ENCODE measurements around the gene C8G.

Gene C8G

GRCh38 chr9:136941231-136942111 lies 3.6 kb upstream of the C8G start:
- no peak for DNase-seq (ENCODE audit: low read depth)

GRCh38 chr9:136942112-136942880 lies 2.7 kb upstream of the C8G start:
- DNase-seq (ENCODE audit: low read depth), result no peak

- DNase-seq (ENCODE audit: low read depth), result no peak
Observed at GRCh38 chr9:136942881-136943230, 2.2 kb upstream of the C8G start.

- no peak for DNase-seq (ENCODE audit: low read depth)
Observed at GRCh38 chr9:136943291-136944211, 1.5 kb upstream of the C8G start.

- DNase-seq (ENCODE audit: low read depth), result no peak
Observed at GRCh38 chr9:136944212-136944518, 878 bp upstream of the C8G start.

- no peak for DNase-seq (ENCODE audit: low read depth)
Observed at GRCh38 chr9:136945333-136946227, 537 bp downstream of the C8G start.

GRCh38 chr9:136946228-136947027 lies 1.4 kb downstream of the C8G start:
- DNase-seq (ENCODE audit: low read depth), result no peak

- DNase-seq (ENCODE audit: low read depth), result no peak
Observed at GRCh38 chr9:136947028-136947891, 2.2 kb downstream of the C8G start.

GRCh38 chr9:136947955-136948510 lies 3.0 kb downstream of the C8G start:
- DNase-seq (ENCODE audit: low read depth), result peak; percentile 38

GRCh38 chr9:136949239-136949816 lies 4.3 kb downstream of the C8G start:
- no peak for DNase-seq (ENCODE audit: low read depth)

- DNase-seq (ENCODE audit: low read depth), result peak; percentile 61
Observed at GRCh38 chr9:136949817-136950655, 5.0 kb downstream of the C8G start.

GRCh38 chr9:136950656-136951276 lies 5.7 kb downstream of the C8G start:
- no peak for DNase-seq (ENCODE audit: low read depth)

- no peak for DNase-seq (ENCODE audit: low read depth)
Observed at GRCh38 chr9:136951541-136952320, 6.7 kb downstream of the C8G start, which contains the start of gene LCN12. LCN12 (plus strand) TSS chr9:136952273; CDS start chr9:136952328, 55 bp downstream.

GRCh38 chr9:136952321-136952850 lies 7.3 kb downstream of the C8G start:
- DNase-seq (ENCODE audit: low read depth), result no peak

GRCh38 chr9:136952876-136953770 lies 8.1 kb downstream of the C8G start:
- DNase-seq (ENCODE audit: low read depth), result no peak
